ENCODE data around the gene CAPN7.

CAPN7 gene

GRCh38 chr3:15246186-15246585 lies 40.1 kb downstream of the CAPN7 start:
- DNase-seq (ENCODE audit: low read depth), result no peak

GRCh38 chr3:15253023-15253697 lies 47.1 kb downstream of the CAPN7 start:
- DNase-seq (ENCODE audit: low read depth), result no peak

GRCh38 chr3:15255215-15255614 lies 49.2 kb downstream of the CAPN7 start:
- no peak for DNase-seq (ENCODE audit: low read depth)

- no peak for DNase-seq (ENCODE audit: low read depth)
Observed at GRCh38 chr3:15256861-15257341, 50.9 kb downstream of the CAPN7 start.

GRCh38 chr3:15258720-15259119 lies 52.7 kb downstream of the CAPN7 start:
- no peak for DNase-seq (ENCODE audit: low read depth)

- no peak for DNase-seq (ENCODE audit: low read depth)
Observed at GRCh38 chr3:15260531-15260930, 54.5 kb downstream of the CAPN7 start.

- no peak for DNase-seq (ENCODE audit: low read depth)
Observed at GRCh38 chr3:15261274-15261673, 55.2 kb downstream of the CAPN7 start.

- no peak for DNase-seq (ENCODE audit: low read depth)
Observed at GRCh38 chr3:15262021-15262420, 56.0 kb downstream of the CAPN7 start.

GRCh38 chr3:15263120-15263519 lies 57.1 kb downstream of the CAPN7 start:
- DNase-seq (ENCODE audit: low read depth), result no peak

- no peak for DNase-seq (ENCODE audit: low read depth)
Observed at GRCh38 chr3:15263926-15264325, 57.9 kb downstream of the CAPN7 start.

GRCh38 chr3:15264486-15264885 lies 58.4 kb downstream of the CAPN7 start:
- DNase-seq (ENCODE audit: low read depth), result no peak

- DNase-seq (ENCODE audit: low read depth), result no peak
Observed at GRCh38 chr3:15265655-15266509, 59.8 kb downstream of the CAPN7 start.

- no peak for DNase-seq (ENCODE audit: low read depth)
Observed at GRCh38 chr3:15266510-15267376, 60.7 kb downstream of the CAPN7 start.

- DNase-seq (ENCODE audit: low read depth), result no peak
Observed at GRCh38 chr3:15267502-15267901, 61.5 kb downstream of the CAPN7 start.

GRCh38 chr3:15268033-15268631 lies 62.1 kb downstream of the CAPN7 start:
- peak; percentile 56 for DNase-seq (ENCODE audit: low read depth)

GRCh38 chr3:15269091-15269989 lies 63.3 kb downstream of the CAPN7 start:
- peak; percentile 56 for DNase-seq (ENCODE audit: low read depth)

- DNase-seq (ENCODE audit: low read depth), result no peak
Observed at GRCh38 chr3:15271030-15271429, 65.0 kb downstream of the CAPN7 start.

- peak; percentile 44 for DNase-seq (ENCODE audit: low read depth)
Observed at GRCh38 chr3:15271785-15272381, 65.8 kb downstream of the CAPN7 start.

GRCh38 chr3:15272426-15273196 lies 66.6 kb downstream of the CAPN7 start:
- no peak for DNase-seq (ENCODE audit: low read depth)

- no peak for DNase-seq (ENCODE audit: low read depth)
Observed at GRCh38 chr3:15273227-15273626, 67.2 kb downstream of the CAPN7 start.
